Epithelial cell of proximal tubule (primary cell): Measurements from ENCODE around the gene PLEKHA1. TPM values are rescaled to one million over a fixed set of nuclear protein-coding genes. Genes with fewer than 3 reads are reported as not detected.
A peak's percentile ranks its signal among the peaks of the same experiment; 100 is the strongest.

Experiments used
- DNase-seq: peaks from one replicate; pipeline ENCODE4 v3.0.0-alpha.2; 2011; ENCODE audit warnings: low read depth
- H3K4me3 ChIP-seq: 2 replicates; pipeline ENCODE4 v1.5.1; 2011; ENCODE audit warnings: low read depth, mild to moderate bottlenecking, low read length
- total RNA-seq: library from RNA; depleted of rRNA; stranded (reverse); fragments of >200 nt; gene quantifications from 2 replicates; pipeline ENCODE4 v1.2.3, GENCODE V29; 2015
- TF ChIP-seq, protein P1 (sequence below): conservative IDR thresholded peaks from 2 replicates; pipeline ENCODE4 v1.5.1; 2012; ENCODE audit warnings: low read depth, mild to moderate bottlenecking, low read length

The PLEKHA1 gene
- total RNA-seq, 1 donor from 2014 or later: 84.6 TPM

DNA sequence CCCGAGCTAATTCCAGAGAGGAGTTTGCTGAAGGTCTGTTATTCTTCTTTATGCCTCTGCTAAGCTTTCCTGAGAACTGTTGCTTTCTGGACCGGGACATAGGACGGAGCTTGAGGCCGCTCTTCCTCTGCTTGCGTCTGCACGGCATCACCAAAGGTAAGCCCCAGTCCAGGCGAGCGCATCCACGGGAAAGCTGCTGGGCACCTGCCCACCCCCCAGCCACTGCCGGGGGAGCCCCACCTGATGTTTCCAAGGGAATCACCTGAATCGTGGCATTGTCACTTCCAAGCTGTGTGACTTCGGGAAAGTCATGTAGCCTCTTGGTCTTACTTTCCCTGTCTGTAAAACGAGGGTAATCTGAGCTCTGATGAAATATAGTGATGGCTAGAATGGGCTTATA, 45.1 kb upstream of the PLEKHA1 start:
- DNase-seq: no peak
- H3K4me3 ChIP-seq: no peak overlapping the region
- TF ChIP-seq, protein P1, sequence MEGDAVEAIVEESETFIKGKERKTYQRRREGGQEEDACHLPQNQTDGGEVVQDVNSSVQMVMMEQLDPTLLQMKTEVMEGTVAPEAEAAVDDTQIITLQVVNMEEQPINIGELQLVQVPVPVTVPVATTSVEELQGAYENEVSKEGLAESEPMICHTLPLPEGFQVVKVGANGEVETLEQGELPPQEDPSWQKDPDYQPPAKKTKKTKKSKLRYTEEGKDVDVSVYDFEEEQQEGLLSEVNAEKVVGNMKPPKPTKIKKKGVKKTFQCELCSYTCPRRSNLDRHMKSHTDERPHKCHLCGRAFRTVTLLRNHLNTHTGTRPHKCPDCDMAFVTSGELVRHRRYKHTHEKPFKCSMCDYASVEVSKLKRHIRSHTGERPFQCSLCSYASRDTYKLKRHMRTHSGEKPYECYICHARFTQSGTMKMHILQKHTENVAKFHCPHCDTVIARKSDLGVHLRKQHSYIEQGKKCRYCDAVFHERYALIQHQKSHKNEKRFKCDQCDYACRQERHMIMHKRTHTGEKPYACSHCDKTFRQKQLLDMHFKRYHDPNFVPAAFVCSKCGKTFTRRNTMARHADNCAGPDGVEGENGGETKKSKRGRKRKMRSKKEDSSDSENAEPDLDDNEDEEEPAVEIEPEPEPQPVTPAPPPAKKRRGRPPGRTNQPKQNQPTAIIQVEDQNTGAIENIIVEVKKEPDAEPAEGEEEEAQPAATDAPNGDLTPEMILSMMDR: no peak

DNA sequence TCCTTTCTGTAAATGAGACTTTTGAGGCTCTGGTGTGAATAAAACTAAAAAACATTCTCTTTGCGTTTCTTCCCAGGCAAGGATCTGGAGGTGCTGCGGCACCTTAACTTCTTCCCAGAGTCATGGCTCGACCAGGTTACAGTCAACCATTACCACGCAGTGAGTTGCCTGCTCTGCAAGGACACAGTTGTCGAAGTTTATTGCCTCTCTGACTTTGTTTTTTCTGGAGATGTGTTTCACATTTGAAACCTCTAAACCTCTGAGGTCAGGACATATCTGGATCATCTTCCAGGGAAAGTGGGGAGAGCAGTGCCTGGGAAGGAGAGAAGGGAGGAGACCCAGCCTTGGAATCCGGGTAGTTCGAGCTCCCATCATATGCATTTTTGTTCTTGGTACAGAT, 43.4 kb upstream of the PLEKHA1 start:
- H3K4me3 ChIP-seq: no peak overlapping the region
- no peak for DNase-seq
- TF ChIP-seq, protein P1: no peak

DNA sequence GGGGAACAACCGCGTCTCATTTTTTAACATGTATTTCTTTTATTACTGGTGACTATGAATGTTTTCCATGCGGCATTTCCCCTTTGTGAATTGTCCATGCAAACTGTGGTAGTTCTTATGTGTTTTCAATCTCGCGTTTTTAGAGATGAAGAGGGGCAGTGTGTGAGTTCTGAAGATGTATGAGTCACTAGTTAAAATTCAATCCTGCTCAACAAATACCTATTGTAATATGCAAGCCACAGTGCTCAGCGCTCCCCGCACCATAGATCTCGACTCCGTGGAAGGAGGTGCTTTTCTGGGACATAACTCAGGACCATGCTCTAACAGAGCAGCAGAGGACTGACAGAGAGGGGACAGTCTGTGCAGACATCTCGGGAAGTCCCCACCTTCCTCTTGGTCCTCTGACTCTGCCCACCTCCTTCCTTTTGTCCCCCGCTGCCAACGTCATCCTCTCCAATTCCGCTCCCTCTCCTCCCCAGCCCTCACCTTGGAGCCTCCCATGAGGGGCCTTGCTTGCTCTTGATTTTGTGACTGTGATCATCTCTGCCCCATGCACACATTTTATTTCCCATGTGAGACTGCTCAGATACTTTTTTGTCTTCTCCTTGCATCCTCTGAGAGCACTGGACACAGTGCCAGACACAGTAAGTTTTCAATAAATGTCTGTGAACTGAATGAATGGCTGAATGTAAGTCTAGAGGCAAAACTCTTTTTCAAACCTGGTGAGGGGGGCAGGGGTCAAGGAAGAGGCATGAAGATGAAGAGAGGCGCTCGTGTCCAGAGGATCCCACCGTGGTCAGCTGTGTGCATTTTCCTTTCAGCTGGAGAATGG, 42.7 kb upstream of the PLEKHA1 start:
- TF ChIP-seq, protein P1: no peak
- peak; percentile 86 for DNase-seq
- H3K4me3 ChIP-seq: no peak overlapping the region

DNA sequence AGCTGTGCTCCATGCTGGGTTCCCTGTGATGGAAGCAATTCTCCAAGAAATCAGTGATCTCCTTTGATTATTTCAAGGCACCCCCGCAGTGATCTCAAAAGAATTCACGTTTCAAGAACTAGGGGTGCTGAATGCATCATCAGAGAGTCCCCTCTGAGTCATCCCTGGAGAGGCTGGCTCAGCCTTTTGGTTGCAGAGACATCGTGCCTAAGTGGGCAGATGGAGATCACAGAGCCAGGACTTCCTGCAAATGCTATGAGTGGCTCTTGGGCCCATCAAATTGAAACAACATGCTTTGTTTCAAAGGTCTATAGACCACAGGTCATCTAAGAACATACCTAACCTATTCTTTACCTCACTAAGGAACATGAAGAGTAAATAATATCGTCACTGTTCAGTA, 41.5 kb upstream of the PLEKHA1 start:
- TF ChIP-seq, protein P1: no peak
- H3K4me3 ChIP-seq: no peak overlapping the region
- DNase-seq: no peak

DNA sequence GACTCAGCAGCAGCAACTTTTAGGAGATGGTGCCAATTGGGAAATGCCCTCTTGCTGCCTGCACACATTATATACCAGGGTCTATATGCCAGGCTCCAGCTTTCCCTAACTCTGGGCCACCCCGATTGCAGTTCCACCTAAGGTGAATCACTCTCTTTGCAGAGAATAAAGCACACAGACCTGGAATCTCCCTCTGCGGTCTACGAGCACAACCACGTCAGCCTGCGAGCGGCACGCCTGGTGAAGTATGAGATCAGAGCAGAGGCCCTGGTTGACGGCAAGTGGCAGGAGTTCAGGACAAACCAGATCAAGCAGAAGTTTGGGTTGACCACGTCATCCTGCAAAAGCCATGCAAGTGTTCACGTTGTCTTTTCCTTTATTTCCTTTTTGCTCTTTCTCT, 38.2 kb upstream of the PLEKHA1 start:
- no peak for DNase-seq
- TF ChIP-seq, protein P1: no peak
- no peak overlapping the region for H3K4me3 ChIP-seq

DNA sequence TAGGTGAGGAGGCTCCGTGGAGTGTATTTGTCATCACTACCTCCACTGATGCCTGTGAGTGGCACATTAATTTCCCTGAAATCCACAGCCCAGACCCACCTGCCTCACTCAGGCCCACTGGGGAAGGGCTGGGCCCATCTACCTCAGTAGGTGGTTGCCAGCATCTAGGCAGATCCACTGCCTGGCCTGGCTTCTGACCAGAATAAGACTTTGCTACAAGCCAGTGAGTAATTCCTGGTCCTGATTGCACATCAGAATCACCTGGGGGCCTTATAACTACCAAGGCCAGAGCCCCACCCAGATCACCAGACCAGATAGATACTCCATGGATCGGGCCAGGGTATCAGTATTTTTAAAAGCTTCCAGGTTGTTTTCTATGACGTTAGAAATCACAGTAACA, 37.5 kb upstream of the PLEKHA1 start:
- TF ChIP-seq, protein P1: no peak
- no peak overlapping the region for H3K4me3 ChIP-seq
- DNase-seq: no peak
